Peyer's patch (tissue), 4 donors: ENCODE measurements around the gene RRP9.

ENCODE experiments used
- POLR2A ChIP-seq, 2 donors: fragments of 450-650 bp; IDR thresholded peaks; one replicate each; pipeline ENCODE4 v1.5.1; 2017; ENCODE audit warnings: antibody characterized with exemption in 2 of 2, mild to moderate bottlenecking in 2 of 2, moderate library complexity in 2 of 2
- TF ChIP-seq, protein P1 (sequence below), 6 experiments: fragments of 450-650 bp in 4 of 6; fragments of 200-600 bp in 2 of 6; sonication (generic) in 1 of 6; IDR thresholded peaks; one replicate each; pipeline ENCODE4 v1.5.1; 2017 to 2019; ENCODE audit warnings: antibody characterized with exemption in 6 of 6, mild to moderate bottlenecking in 3 of 6, moderate library complexity in 1 of 6

DNA sequence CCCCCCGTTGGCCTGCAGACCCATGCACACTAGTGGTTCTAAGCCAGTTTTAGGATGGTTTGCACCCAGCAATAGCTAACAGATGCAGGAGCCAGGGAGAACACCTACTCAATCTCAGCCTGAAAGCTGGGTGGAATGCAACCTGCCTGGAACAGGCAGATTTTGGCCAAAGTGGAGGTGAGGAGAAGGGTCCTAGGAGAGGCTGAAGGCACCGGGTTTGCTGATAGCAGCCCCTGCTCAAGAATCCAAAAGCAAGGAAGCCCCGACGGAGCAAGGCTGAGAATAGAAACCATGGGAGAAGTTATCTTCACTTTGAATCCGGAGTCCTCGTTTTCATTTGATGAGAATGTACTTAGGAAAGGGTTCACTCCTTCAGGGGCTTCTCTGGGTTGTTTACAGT lies 9.9 kb downstream of the RRP9 start:
- TF ChIP-seq, protein P1, sequence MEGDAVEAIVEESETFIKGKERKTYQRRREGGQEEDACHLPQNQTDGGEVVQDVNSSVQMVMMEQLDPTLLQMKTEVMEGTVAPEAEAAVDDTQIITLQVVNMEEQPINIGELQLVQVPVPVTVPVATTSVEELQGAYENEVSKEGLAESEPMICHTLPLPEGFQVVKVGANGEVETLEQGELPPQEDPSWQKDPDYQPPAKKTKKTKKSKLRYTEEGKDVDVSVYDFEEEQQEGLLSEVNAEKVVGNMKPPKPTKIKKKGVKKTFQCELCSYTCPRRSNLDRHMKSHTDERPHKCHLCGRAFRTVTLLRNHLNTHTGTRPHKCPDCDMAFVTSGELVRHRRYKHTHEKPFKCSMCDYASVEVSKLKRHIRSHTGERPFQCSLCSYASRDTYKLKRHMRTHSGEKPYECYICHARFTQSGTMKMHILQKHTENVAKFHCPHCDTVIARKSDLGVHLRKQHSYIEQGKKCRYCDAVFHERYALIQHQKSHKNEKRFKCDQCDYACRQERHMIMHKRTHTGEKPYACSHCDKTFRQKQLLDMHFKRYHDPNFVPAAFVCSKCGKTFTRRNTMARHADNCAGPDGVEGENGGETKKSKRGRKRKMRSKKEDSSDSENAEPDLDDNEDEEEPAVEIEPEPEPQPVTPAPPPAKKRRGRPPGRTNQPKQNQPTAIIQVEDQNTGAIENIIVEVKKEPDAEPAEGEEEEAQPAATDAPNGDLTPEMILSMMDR (IDR thresholded peaks at IDR 0.05) = no peak
- TF ChIP-seq POLR2A (IDR thresholded peaks at IDR 0.05) = no peak
